Measurements from ENCODE around the gene ARF5.

GRCh38 chr7:127591591-127591990 is 3.4 kb downstream of the ARF5 start:
- TF ChIP-seq POLR2A (IDR thresholded peaks at IDR 0.05) = no peak
- TF ChIP-seq, protein P1, sequence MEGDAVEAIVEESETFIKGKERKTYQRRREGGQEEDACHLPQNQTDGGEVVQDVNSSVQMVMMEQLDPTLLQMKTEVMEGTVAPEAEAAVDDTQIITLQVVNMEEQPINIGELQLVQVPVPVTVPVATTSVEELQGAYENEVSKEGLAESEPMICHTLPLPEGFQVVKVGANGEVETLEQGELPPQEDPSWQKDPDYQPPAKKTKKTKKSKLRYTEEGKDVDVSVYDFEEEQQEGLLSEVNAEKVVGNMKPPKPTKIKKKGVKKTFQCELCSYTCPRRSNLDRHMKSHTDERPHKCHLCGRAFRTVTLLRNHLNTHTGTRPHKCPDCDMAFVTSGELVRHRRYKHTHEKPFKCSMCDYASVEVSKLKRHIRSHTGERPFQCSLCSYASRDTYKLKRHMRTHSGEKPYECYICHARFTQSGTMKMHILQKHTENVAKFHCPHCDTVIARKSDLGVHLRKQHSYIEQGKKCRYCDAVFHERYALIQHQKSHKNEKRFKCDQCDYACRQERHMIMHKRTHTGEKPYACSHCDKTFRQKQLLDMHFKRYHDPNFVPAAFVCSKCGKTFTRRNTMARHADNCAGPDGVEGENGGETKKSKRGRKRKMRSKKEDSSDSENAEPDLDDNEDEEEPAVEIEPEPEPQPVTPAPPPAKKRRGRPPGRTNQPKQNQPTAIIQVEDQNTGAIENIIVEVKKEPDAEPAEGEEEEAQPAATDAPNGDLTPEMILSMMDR (IDR thresholded peaks at IDR 0.05) = no peak

All from right lobe of liver (tissue), 4 donors.